Testis (tissue), 2 donors: ENCODE results near the gene IQCN.

Source experiments
- CTCF ChIP-seq, 3 experiments: fragments of 450-650 bp in 2 of 3; fragments of 200-600 bp in 1 of 3; sonication (generic) in 1 of 3; IDR thresholded peaks; one replicate each; pipeline ENCODE4 v1.5.1; 2016 to 2019; ENCODE audit warnings: antibody characterized with exemption in 3 of 3, mild to moderate bottlenecking in 2 of 3, moderate library complexity in 1 of 3
- POLR2A ChIP-seq: fragments of 450-650 bp; IDR thresholded peaks from one replicate; pipeline ENCODE4 v1.6.1; 2017; ENCODE audit warnings: antibody characterized with exemption, mild to moderate bottlenecking, moderate library complexity

GRCh38 chr19:18295034-18295451 is 20.8 kb upstream of the IQCN start:
- TF ChIP-seq CTCF (IDR thresholded peaks at IDR 0.05) (no peak), POLR2A (no peak)
